ENCODE data around the gene CDC14A.
A peak's percentile ranks its signal among the peaks of the same experiment; 100 is the strongest.

CDC14A gene

GRCh38 chr1:100482167-100482566, 129.9 kb downstream of the CDC14A start:
- no peak for DNase-seq

- DNase-seq: no peak
These were observed 130.4 kb downstream of the CDC14A start for GRCh38 chr1:100482748-100483147.

DNA sequence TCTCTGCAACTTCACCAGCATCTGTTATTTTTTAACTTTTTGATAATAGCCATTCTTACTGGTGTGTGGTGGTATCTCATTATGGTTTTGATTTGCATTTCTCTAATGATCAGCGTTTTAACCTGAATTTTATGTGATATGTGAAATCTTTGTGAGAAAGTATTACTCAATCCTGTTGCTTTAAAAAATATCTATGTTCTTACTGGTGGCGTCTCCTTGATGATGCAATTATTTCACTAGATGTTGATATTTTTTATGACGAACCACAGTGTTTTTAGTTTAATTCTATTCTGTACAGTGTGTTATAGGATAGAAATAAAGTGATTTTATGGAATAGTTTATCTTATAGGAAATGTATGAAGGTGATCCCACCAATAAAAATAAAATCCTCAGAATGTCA, 130.9 kb downstream of the CDC14A start:
- no peak for DNase-seq

- DNase-seq: no peak
These were observed 133.6 kb downstream of the CDC14A start for GRCh38 chr1:100485855-100486258.

DNA sequence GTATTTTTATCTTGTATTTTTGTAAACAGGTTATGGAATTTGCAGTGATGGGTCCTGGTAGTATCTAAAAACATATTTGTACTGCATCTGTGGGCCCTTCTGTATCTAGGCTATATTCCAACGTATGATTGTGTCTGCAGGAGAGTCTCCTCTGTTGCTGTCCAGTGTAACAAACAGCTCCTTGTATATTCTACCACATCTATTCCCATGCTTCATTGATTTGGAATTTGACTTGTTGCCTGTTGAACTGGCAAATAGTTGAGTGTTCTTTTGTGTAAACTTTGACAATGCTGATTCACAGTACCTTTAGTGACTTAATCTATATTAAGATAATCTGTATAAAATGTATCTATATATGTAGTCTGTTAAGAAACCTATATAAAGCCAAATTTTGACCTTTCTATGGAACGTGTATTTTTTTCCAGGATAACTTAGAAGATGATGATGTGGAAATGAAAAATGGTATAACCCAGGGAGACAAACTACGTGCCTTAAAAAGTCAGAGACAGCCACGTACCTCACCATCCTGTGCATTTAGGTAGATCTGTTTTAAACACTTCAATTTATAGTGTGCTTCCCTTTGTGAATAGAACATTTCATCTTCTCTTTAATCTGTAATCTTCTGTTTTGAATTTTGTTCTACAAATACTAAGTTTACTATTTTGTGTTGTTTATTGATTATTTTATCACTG, 142.2 kb downstream of the CDC14A start:
- DNase-seq: no peak

GRCh38 chr1:100496896-100497295, 144.6 kb downstream of the CDC14A start:
- DNase-seq: no peak

- DNase-seq: no peak
These were observed 145.5 kb downstream of the CDC14A start for GRCh38 chr1:100497796-100498195.

DNA sequence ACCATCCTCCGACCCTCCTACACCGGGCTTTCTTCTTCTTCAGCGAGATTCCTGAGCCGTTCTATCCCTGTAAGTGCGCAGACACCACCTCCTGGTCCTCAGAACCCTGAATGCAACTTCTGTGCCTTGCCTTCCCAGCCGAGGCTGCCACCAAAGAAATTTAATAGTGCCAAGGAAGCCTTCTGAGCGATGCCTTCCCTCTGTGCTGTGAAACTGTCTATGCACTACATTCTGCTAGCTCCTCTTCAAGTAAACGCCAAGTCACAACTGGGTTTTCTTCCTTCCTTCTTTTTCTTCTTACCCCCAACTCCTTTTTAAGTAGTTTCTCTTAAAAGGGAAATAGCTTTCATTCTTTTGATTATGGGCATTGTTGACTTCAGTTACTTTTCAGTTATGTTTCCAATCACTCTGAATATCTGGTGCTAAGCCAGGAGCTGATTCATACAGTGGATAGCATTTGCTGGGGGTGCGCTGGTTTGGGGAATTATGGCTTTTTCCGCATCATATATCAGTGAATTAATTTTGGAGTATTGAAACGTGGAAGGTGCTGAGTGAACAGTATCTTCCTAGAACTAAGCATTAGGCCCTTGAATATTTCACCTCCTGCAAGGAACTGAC, 147.0 kb downstream of the CDC14A start:
- DNase-seq: no peak

- DNase-seq: no peak
These were observed 149.9 kb downstream of the CDC14A start for GRCh38 chr1:100502052-100502792.

DNA sequence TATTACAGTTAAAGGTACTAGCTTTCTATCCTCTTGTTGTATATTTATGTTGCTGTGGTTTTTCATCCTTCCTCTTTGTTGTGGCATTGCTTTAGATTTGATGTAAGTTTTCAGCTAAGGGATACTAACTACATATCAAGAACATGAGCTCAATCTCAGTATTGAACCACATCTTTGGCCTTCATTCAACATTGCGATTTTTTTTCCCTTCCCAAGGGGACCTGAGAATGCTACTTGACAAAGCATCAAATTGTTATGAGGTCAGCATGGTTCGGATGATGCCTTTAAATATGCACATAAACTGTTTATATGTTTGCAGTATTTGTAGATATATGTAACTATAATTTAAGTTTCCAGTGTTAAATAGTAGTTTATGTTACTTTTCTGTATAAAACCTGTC, 153.9 kb downstream of the CDC14A start:
- no peak for DNase-seq

GRCh38 chr1:100510451-100510850, 158.1 kb downstream of the CDC14A start:
- DNase-seq: no peak

GRCh38 chr1:100511058-100511457, 158.8 kb downstream of the CDC14A start:
- no peak for DNase-seq

GRCh38 chr1:100511773-100512172, 159.5 kb downstream of the CDC14A start:
- DNase-seq: no peak

DNA sequence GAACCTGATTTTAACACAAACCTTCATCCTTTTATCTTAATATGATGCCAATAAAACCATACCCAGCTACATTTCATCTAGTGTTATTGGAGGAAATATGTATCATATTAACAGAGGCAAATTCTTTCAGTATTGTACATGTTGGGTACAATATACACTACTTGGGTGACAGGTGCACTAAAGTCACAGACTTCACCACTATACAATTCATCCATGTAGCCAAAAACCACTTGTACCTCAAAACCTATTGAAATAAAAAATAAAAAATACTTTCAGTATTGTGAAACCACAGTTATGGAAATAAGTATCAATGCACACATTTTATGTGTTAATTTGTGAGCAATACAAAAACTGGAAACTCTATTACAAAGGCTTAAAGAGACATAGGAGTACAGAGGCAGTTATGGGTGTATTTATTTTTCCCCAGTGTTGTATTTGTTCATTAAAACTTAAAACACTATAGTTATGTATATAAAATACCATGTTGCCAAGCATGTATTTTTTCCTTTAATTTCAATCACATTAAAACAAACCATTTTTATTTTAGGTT, 160.6 kb downstream of the CDC14A start:
- DNase-seq: no peak

DNA sequence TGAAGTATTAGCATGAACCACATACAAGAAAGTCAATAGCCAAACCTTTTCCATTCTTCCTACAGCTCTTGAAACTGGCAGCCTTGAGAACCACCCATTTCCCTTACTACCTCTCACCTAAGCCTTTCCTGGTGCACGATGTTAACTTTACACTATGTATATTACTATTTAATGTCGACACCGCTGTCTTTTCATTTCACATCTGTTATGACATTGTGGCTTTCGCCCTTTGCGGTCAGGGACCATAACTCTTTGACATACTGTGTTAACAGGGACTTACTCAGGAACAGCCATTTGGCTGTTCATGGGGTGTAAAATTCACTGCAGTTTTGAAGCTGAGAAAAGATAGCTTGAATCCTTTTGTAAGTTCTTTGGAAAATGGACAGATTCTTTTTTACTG, 164.6 kb downstream of the CDC14A start:
- DNase-seq: no peak

- DNase-seq: no peak
These were observed 165.2 kb downstream of the CDC14A start for GRCh38 chr1:100517515-100517914.

DNA sequence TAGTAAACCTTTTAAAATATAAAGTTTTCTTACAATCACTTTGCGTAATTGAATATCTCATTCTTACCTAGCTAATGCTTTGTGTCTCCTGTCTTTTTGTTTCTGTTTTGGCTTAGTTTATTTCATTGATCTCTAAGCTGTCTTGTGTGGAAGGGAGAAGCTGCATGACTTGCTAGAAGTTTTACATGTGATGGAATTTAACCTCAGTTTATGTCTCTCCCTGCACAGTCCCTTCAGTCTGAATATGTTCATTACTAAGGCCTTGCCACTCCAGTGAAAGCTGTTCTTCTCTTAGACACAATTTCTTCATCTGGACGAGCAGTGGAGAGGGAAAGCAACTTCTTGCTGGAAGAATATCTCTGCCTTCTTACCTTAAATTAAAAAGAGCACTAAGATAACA, 165.7 kb downstream of the CDC14A start:
- DNase-seq: no peak

GRCh38 chr1:100523038-100523652, 170.8 kb downstream of the CDC14A start:
- DNase-seq: no peak

DNA sequence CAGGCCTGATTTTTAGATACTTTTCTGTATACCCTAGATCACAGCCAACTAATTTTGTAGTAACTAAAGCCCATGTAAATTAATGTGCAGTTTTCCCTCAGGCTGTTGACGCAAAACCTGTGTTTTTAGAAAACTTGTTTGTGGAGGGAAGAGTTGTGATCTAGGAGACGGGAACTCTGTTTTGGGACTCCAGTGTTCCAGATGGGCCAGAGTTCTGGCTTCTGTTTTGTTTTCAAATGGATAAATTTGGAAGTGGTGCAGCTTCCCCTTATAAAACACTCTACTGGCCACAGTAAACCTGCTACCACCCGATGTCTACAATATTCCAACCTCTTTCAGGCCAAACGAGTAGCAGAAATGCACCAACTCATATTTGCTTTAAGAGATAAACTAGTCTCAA, 172.0 kb downstream of the CDC14A start:
- DNase-seq: no peak

DNA sequence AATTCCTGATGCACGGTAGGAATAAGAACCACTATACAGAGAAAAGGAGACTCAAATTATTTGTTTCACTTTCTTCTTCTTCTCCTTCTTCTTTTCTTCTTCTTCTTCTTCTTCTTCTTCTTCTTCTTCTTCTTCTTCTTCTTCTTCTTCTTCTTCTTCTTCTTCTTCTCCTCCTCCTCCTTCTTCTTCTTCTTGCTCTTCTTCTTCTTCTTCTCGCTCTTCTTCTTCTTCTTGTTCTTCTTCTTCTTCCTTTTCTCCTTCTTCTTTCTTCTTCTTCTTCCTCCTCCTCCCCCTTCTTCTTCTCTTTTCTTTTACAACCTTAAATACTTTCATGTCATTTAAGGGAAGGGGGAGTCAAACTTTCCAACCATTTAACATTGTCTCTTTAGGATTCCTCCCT, 174.6 kb downstream of the CDC14A start:
- DNase-seq: no peak

GRCh38 chr1:100528871-100529270, 176.6 kb downstream of the CDC14A start:
- peak in 1 of 58 donors; percentile 4 for DNase-seq

- DNase-seq: no peak
These were observed 177.8 kb downstream of the CDC14A start for GRCh38 chr1:100530141-100530540.
